HG03354 (cell line): Measurements from ENCODE around the gene IL17REL.

Experiments
- ATAC-seq: cut with Tn5 transposase; IDR thresholded peaks from one replicate; pipeline ENCODE4 v1.9.1; 2021; ENCODE audit warnings: mild to moderate bottlenecking; ENCODE audit not compliant: unreplicated experiment, poor library complexity, severe bottlenecking

Gene IL17REL

DNA sequence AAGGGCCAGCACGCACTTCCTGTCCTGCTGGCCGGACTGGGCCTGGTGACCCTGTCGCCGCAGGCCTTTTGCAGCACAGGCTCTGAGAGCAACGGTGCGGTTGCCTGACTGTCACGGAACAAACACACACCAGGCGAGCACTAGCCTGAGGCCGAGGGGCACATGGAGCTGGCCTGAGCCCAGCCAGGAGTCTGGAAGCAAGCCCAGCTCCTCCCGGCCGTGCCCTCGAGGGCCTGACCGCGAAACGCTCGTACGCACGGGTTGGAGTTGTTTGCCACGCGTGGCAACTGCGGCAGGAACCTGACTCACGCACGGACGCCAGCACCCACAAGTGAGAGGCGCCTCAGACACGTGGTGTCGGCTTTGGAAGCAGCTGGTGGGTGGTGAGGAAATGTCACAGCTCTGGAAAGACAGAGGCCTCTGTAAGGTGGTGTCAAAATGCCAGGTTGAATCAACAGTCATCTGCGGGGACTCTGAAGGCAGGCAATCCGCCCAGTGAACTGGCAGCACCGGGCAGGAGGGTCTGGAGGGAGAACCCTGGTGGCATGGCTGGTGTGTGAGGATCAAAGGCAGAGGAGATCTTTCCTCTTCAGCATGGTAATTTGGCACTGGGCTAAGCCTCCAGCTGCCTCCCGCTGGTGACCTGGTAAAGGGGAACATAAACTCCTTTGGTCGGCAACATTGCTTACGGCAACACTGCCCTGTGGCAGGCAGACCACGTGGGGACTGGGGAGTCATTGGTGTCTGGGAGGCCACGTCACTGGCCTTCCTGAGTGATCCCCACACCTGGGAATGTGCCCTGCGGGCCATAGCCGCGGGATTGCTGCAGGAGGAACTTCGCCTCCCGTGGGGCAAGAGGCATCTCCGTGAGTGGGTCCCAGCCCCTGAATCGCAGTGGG, 15.3 kb upstream of the IL17REL start:
- ATAC-seq, result no peak

DNA sequence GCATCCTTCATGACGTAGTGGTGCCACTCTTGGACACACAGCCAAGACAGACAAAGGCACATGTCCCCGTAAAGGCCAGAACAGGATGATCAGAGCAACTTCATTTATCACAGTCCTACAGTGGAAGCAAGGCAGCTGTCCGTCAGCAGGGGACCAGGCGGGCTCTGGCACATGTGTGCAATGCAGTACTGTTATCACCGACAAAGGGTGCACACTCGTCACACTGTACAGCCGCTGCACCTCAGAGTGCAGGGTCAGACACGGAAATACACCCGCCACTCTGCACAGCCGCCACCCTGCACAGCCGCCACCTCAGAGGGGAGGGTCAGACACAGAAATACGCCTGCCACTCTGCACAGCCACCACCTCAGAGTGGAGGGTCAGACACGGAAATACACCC, 13.4 kb upstream of the IL17REL start:
- ATAC-seq, result no peak

DNA sequence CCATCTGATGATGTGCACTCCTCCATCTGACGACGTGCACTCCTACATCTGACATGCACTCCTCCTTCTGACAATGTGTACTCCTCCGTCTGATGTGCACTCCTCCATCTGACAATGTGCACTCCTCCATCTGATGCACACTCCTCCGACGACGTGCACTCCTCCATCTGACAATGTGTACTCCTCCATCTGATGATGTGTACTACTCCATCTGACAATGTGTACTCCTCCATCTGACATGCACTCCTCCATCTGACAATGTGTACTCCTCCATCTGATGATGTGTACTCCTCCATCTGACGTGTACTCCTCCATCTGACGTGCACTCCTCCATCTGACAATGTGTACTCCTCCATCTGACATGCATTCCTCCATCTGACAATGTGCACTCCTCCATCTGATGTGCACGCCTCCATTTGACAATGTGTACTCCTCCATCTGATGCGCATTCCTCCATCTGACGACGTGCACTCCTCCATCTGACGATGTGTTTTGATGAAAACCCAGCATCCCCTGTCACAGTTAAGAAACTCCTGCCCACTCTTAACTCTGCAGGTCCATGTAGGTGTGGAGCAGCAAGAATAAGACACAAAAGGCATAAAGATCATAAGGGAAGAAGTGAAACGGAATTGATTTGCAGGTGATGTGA, 9.7 kb upstream of the IL17REL start:
- ATAC-seq, result no peak

DNA sequence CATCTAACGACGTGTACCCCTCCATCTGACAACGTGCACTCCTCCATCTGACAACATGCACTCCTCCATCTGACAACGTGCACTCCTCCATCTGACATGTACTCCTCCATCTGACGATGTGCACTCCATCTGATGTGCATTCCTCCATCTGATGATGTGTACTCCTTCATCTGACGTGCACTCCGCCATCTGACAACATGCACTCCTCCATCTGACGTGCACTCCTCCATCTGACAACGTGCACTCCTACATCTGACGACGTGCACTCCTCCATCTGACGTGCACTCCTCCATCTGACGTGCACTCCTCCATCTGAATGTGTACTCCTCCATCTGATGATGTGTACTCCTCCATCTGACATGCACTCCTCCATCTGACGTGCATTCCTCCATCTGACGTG, 8.0 kb upstream of the IL17REL start:
- no peak for ATAC-seq

DNA sequence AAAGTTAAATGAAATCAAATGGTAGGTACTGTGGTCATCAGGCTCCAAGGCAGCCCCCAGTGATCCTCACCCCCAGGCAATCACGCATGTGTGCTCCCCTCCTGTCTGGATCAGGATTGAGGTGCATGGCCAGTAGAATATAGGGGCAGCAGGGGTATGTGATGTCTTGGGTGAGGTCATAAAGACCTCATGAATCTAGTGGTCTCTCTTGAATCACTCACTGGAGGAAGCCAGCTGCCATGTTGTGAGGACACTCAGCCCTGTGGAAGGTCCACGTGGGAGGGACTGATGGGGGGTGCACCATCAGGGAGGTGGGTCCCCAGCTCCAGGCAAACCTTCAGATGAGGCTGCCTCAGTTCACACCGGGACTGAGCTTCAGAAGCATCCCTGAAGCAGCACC, 6.8 kb upstream of the IL17REL start:
- ATAC-seq, result no peak

DNA sequence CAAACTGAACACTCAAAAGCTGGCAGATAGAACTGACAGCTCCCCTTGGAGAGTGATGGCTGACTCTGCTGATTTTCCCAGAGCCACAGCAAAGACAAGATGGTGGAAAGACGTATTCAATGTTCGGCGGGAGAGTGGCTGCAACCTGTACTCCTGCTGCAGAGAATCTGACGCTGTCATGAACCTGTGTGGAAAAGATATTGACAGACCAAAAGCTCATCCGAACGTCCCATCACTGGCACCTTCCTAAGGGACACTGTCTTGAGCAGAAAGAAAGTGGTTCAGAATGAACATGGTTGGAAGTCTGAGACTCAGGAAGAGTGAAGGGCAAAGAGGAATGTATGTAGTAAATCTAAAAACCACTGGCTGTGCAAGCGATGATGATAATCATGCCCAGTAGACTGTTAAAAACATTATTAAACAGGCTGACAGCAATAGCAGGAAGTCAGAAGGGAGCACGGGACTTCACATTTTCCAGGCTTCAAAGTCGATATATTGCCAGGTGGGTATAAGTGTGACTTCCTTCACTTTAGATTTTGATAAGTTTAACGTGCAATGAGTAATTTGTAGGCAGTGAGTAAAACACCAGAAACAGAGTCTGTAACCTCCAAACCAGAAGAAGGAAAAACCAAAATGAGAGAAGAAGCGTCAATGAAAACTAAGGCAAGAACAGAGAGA, 6.2 kb upstream of the IL17REL start:
- ATAC-seq, result no peak

DNA sequence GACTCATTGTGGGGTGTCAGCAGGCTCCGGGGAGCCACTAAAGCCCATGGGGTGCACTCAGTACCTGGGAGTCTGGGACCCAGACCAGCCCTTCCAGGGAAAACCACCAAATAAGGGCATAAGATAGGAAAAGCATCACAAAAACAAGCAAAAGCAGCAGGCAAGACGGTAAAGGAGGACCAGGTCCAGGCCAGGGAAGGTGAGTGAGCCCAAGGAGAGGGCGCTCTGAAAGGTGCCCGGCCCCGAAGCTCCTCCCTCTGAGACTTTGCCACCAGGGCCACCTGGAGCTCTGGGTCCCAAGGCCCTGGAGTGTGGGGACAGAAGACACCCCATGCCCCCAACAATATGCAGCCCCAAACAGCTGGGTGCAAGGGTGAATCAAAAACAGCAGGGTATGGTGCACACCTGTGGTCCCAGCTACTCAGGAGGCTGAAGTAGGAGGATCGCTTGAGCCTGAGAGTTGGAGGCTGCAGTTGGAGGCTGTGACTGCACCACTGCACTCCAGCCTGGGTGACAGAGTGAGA, 5.2 kb upstream of the IL17REL start:
- ATAC-seq, result no peak

DNA sequence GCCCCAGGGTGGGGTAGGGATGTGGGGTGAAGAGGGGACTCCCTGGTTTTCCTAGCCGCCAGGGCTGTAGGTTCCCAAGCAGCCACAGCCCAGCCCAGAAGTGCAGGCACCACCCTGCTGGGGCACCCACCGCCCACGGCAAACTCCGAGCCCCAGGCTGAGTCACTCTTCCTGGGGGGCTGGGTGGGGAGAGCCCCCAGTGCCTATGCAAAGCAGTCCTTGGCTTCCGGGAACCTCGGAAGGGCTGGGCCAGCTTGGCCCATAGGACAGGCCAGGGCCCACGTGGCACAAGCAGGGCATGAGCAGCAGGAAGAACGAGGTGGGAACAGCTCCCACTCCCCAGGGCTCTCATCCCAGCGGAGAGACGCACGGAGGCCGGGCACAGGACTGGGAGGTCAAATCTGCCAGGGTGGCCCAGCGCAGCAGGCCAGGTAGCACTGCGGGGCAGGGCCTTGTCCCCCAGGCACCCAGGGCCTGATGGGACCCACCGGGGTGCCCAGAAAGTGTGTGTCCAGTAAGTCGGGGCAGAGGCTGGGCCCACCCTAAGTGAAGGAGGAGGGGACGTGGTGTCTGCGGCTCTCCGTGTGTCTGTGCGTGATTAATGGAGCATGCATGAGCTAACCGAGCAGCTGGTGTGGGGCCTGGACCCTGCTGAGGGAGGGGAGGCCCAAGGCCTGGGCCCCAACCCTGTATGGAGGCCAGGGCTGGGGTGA, 4.6 kb upstream of the IL17REL start:
- no peak for ATAC-seq

DNA sequence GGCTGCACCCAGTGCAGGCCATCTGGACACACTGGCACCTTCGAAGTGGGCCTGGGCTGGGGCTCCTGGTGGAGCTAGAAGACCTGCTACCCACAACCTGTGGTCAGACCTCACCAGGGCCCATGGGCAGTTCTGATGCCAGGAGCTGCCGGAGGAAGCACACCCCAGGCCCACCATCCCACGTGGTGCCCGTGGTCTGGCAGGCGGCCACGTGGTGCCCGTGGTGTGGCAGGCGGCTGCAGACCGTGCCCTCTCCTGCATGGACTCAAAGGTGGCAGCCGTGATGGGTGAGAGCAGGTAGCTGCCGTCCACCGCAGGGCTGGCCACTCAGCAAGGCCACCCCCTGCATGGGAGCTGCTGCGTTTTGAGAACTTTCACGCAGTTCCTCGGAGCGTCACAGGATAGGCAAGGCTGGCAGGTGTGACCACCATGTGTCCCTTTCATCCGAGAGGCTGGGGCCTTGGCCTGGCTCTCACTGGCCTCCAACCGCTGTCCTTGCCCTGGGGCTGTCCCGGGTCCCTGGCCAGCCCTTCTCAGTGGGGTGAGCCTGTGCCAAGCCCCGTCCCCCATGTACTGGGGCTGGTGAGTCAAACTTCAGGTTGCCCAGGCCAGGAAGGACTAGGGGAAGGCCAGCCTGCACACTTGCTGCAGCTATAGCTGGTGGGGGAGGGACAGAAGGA, 3.9 kb upstream of the IL17REL start:
- ATAC-seq, result no peak

DNA sequence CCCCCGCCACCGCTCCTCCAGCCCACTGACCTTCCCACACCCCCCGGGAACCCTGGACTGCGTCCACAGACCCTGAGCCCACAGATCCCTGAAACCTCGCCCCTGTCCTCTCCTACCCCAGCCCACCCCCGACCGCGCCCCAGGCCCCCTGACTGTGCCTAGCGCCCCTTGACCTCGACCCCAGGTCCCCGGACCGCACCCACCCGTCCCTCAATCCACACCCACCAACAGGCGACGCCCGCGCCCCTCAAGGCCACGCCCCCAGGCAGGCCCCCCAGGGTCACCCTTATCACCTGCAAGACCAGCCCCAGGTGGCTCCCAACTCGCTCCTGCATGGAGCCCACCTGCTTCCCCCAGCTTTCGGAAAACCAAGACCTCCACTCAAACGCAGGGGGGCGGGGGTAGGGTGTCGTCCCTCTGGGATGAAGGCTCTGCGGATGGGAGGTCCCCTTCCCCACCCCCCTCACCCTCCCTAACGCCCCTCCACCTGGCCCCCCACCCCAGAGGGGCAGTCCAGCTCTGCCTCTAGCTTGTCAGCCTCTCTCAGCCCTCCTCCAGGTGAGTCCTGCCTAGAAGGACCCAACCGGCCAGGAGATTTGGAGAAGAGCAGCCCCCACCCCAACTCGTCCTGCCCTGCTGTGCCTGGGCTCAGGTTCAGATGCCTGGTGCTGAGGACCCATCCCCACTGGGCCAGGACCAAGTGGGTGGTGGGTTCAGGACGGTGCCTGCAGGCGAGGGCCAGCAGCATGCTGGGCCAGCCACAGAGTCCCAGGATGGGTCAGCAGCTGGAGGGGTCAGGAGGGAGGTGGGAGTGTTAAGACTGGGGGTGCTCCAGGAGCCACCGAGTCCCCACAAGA, 3.1 kb upstream of the IL17REL start:
- ATAC-seq, result no peak

DNA sequence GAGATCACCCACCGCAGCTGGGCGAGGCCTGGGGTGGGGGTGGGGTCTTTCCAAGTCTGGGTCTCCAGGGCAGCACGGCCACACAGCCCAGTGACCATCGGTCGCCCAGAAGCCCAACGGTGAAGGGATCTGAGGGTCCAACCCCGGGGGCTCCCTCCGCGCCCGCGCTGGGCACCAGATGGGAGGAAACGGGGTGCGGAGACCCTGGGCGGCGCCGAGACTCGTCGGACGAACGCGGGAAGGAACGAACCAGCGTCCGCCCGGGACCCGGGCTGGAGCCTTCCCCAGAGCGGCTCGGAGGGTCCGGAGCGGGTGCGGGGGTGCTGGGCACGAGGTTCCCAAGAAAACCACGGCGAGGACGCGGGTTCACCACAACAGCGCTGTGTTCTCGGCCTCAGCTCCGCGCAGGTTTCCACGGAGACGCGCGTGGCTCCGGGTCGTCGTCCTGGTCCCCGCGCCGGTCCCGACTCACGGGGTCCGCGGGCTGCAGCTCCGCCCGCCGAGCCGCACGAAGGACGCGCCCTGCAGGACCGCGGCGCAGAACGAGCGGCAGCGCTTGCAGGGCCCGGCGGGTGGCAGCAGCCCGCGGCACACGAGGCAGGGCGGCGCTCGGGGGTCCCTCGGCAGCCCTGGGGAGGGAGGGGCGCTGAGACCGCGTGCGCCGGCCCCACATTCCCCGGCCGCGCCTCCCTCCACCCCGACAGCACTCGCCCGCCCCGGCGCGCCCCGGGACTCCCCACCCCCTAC, 2.3 kb upstream of the IL17REL start:
- ATAC-seq, result no peak

DNA sequence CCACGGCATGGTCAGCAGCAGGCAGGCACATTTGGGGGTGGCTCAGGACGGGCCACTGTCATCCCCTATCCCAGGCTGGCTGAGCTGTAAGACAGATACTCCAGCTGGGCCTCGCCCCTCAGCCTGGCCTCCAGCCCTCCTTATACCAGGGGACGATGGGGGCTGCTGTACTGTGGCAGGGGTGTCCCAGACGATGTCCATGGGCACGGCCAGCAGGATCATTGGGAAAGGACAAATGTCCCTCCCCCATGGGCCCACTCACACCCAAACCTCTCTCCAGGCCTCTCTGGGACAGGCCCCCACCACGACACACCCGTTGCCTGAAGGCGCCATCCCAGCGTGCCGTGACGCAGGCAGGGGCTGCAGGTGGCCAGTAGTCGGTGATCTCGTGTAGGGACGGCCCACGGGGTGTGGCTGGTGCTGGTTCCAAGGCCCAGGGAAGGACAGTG, 1.5 kb upstream of the IL17REL start:
- ATAC-seq, result no peak

DNA sequence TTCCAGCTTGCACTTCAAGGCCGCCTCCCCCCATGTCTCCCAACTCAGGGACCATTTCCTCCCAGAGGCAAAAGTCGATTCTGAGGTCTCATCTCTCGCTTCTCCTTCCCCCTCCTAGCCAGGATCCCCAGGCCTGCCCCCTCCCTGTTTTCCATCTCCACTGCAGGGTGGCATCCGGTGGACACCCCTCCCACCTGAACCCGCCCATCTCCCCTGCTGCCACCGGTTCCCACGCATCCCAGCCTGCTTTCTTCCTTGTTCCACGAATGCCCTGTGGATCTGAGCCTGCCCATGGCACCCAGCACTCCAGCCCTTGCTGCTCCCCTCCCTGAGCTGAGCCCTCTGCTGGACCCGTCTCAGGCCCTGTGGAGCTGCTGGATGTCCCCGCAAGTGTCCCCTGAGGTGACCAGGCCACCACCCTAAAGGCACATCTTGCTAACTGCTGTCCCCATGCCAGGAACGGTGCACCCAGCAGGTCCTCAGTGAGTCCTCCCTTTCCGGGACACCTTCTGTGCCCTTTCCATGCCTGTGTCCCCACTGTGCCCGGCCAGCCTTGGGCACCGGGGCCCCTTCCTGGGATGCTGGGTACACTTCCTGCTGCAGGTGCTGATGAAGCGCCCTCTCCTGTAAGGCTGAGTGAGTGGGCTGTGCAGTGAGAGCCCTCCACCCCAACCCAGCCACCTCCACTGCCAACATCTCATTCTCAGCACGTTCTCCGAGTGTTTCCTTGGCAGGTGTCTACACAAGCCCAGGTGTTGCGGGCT, 936 bp downstream of the IL17REL start:
- no peak for ATAC-seq

DNA sequence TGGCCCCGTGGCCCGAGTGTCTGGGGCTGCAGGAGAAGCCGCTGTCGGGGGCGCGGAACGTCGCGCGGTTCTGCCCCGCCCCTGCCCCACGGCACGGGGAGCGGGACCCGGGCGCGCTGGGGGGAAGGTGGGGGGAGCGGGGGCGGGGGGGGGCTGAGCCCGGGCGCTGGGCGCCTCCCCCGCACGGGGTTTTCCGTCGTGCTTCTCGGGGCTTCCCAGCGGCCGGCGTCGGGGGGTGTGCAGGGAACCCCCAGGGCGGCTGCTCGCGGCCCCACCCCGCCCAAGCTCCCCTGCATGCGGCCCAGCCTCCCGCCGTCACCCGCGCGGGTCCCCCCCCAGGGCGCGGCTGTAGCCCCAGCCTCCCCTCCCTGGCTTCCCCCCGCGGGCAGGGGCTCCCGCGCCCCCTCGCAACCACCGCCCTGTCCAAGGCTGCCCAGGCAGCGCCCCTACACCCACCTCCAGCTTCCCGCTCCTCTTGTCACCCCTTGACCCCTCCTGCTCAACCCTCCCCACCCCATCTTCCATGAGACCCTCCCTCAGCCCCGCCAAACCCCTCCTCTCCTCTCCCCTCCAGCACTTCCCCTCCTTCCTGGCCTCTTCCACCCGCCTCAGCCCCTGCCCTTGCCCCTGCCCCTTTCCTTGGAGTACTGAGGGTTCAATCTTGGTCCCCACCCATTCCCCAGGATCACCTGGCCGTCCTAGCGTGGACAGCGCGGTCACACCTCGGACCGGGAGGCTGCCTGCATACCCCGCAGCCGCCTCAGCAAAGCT, 1.7 kb downstream of the IL17REL start:
- no peak for ATAC-seq

DNA sequence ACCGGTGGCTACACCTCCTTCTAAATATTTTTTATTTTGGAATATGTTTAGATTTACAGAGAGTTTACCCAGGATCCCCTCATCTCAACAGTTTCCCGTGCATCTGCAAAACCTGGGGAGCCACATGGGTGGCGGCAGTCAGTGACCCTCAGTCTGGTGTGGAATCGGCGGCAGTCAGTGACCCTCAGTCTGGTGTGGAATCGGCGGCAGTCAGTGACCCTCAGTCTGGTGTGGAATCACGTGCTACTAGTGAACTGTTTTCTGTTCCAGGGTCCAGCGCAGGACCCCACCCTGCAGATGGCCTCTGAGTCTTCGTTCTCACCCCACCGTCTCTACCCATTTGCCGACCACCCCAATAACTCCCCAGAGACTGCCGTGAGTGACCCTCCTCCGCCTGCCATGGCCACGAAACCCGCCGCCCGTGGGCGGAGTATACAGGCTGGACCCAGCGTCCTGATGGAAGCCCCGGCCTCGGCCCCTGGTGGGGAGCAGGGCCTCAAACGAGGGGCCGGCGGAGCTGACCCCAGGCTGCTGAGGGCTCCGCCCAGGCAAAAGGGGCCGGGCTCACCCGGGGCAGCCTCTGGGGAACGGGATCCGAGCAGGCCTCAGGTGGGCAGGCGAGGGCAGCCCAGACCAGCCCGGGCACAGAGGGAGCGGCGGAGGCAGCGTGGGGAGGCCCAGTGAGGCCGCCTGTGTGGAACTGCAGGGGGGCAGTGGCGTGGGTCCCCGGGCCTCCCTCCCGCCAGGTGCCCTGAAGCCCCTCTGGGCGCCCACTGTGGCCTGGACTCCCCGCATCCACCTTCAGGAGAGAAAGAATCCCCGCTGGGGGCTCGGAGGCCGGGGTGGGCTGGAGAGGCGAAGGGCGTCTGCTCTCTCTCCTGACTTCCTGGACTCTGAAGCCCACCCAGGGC, 2.5 kb downstream of the IL17REL start:
- no peak for ATAC-seq
